GM18508 (cell line): Measurements from ENCODE around the gene ERC2.

Experiments
- ATAC-seq: cut with Tn5 transposase; IDR thresholded peaks from one replicate; pipeline ENCODE4 v1.9.1; 2021; ENCODE audit warnings: moderate number of reproducible peaks; ENCODE audit not compliant: insufficient read depth, unreplicated experiment

The ERC2 gene

DNA sequence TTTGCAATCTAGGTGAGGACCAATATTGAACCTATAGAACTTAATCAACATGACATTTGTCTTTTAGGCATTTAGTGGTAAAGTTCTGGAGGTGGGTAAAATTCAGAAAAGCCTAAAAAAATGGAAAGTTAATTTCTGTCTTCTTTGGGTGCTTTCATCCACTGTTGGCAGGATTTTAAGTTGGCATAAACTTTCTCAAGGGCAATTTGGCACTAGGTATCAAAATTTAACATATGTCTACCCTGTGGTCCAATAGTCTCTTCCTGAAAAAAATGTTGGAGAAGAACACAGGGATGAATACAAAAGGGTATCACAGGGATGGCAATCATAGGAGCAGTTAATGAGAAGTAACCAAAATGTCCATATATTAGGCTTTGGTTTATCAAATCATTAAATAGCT, 754.2 kb downstream of the ERC2 start:
- no peak for ATAC-seq

DNA sequence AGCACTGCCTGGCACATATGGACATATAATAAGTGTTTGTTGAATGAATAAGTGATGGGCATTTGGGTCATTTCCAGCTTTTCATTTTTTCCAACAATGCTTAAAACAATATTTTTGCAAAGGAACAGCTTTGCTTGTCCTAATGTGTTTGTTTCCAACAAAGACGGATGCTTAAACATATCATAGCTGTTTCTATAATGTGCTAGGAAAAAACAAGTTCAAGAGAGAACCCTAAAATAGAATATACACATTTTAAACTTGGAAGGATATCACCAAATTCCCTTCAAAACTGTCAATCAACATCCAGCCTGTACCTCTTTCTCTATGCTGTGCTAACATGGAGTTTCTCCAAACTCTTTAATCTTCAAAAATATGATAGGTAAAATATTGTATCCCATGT, 756.6 kb downstream of the ERC2 start:
- ATAC-seq = no peak

DNA sequence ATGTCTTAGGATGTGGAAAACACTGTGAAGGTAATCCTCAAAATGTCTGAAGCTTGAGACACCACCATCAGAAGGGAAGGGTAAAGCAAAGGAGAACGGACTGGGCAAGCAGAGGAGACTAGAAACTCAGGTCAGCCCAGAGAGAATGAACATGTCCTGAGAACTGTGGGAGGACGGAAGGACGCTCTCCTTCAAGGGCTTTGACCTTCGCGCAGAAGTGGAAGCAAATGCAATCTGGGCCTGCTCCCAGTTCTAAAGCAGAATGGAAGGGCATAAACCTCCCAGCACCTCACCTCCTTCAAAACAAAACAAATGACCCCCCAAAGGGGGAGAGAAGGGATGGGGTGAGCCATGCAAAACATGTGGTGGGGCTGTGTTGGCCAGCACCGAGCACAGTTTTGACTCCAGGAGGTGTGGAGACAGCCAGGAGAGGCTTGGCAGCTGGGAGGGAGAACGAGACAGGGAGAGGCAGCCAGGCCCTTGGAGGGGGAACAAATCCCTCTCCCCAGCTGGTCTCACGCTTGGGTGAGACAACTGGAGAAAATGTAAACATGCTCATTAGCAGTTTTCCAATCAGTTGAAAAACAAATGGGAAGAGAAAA, 758.8 kb downstream of the ERC2 start:
- ATAC-seq = no peak

DNA sequence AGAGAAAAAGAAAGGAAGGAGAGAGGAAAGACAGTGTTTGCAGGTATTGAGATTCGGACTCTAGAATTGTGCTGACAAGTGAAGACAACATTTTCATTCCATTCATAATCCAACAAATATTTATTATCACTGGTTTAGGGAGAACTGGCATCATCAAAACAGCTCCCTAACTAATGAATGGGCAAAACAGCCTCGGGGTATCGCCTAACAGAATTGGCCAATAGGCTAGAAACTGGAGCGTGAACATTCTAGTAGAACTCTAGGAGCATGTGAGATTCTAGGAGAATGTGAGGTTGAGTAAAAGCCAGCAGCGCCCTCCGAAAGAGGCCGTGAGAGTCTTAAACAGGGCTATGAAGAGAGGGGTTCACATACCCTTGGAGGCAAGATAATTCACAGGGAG, 759.3 kb downstream of the ERC2 start:
- ATAC-seq = no peak

DNA sequence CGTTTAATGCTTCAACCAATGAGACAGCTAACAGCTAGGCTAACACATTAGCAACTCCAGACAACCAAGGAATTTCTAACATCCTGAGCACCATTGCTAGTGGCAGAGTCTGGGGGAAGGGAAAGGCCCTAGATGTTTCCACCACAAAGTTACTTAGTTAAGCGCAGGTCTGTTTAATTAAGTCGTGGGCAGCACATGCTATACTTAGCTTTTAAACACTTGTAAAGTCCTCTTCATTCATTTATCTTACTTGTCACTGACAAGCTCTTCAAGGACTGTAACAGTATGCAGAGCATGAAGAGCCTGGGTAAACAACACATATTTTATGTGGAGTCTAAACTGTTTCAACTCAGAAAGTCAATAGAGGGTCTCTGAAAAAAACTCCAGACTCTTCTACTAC, 760.0 kb downstream of the ERC2 start:
- no peak for ATAC-seq

DNA sequence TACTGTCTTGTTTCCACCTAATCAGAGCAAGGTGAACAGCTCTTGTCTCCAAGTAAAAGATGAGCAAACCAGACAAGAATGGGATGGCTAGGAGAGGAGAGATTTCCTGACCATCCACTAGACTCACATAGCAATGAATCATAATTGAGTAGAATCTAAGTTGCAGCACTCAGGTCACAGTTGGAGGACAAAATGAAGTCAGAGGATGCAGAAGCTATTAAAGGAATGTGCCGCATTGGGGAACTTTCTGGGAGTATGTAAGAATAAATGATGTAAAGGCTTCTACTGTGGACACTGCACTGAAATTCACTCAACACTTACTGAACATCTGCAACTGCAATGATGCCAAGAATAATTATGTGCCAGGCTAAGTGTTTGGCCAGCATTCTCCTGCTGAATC, 763.7 kb downstream of the ERC2 start:
- no peak for ATAC-seq

DNA sequence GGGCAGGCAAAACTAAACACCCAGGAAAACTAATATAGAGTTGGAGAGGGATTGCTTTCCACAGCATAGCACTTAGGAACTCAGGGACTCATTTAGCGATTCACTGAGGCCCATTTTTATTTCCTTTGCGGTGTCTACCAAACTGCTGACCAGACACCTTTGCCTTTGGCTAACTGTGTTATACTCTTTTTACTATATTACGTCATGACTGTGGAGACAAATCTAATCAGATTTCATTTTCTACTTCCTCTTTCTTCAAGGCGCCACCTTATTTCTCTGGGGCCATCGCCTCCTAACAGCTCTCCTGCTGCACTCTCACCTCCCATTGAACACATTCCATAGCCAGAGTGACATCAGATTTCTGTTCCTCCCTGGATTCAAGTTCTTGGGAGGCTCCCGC, 765.4 kb downstream of the ERC2 start:
- ATAC-seq = no peak

DNA sequence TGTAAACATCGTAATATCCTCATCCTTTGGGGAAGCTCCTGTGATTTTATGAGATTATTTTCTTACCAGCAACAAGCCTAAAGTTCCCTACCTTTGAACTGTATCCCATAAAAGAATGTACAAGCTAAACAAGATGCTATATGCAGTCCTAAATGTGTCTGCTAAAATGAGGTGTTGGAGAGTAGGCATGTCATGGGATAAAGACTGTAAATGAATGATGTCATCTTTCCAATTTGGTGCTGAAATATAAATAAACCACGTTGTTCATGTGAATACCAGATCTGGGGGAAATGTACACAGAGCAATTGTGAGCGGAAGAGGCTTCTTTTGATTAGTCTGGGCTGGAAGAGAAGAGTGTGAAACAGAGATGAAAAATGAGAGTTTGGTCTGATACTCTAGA, 766.3 kb downstream of the ERC2 start:
- no peak for ATAC-seq

DNA sequence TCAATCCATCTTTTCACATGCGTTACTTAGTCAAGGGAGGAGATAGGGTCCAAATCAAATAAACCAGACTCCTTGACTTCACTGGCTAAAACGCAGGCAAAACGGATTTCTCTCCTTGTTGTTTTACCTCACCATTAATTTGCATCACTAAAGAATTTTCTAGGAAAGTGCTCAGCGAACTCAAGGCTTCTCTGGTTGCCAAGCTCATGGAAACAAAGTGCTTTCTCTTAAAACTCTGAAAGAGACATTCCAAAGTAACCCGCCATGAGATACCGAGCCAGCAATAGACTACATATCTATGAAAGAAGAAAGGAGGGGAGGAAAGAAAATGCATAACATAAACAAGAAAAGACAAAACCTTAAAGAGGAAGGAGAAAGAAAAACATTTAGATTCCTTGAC, 769.4 kb downstream of the ERC2 start:
- ATAC-seq = no peak

DNA sequence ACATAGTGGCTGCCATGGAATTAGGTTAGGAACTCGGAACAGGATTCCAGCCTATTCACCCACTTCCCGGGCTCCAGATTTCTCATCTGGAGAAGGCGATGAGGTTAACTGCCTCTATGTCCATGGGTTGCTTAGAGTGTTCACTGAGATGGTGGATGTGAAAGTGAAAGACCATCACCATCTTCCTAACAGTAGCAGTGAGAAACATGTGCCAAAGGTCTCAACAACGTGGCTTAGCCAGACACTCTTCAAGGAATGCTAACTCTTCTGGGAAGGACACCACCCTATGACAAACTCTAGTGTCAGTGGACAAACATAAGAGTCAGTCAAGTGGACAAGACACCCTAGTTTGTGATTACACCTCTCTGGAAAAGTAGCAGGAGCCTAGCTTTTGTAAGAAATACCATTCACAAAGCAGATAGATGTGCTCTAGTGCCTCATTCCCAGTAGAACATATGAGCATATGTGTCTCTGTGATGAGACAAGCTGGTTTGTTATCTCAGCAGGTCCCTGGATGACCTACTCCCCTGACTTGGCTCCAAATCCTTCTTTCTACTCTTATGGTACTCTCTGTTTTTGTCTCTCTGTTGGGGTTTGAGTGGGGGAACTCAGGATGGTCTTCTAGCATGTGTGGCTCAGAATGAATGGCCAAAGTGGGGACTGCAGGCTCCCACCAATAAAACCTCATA, 770.9 kb downstream of the ERC2 start:
- no peak for ATAC-seq

DNA sequence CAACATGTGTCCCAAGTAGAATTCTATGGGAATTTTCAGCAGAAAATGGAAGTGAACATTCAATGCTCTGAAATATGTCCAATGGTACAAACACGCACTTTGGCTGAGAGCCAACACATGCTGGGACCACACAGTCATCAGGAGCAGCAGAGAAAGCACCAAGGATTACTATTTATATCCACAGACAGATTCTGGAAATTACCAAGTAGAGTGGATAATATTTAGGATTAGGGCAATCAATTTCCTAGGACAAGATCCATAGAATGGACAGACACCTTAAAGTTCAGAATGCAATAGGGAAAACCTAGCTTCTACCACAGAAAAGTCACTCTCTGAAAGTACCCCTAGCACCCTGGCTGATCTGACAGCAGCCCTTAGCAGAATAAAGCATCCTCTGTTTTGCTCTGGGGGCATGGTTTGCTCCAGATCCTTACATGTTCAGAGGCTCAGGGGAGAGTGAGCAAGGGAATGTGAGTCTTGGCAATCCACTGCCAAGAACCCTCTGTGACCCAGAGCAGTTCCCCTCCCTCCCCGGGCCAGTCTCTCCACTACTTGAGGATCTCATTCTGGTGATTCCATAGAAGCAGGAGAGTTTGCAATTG, 775.2 kb downstream of the ERC2 start:
- no peak for ATAC-seq

DNA sequence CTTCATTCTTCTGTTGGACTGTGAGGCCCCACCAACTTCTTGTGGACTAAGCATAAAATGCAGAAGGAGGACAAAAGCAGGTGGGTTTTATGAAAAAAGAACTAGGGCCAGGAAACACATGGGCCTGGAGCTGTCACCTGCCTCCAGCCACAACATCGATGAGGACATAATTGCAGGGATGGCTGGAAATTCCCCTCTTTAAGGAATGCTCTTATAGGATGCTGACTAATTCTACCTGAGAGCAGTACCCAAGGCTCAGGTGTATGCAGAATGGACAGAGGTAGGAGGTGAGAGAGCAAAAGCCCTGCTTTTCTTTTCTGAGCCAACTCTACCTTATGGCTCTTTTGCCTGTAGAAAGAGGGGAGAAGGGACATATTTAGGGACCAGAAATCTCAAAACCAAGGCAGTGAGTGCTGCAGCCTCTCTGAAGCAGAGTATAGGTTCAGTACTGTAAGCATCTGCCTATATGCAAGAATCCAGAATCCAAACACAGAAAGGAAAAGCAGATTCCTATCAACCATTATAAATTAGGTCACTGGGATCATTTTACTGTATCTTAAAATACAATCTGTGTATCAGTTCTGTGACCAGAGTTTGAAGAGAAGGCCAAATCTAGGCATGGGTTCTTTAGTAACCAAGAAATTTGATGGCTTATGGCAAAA, 775.8 kb downstream of the ERC2 start:
- no peak for ATAC-seq

DNA sequence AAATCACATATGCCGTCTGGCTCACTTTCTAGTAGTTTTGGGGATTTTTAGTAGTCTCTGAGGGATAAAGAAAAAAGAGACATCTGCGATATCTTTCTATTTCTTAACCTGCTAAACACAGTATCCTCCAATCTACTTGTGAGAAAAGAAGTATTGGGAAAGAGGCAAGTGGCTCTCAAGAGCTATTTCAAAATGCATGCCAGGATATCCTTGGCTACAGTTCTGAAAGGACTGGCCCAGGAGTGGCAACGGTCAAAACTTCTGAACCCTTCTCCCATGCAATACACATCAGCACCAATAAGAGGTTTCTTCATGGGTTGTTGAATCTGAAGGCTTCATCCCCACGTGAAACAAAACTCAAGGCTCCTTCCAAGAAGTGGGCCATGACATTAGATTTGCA, 777.1 kb downstream of the ERC2 start:
- no peak for ATAC-seq

DNA sequence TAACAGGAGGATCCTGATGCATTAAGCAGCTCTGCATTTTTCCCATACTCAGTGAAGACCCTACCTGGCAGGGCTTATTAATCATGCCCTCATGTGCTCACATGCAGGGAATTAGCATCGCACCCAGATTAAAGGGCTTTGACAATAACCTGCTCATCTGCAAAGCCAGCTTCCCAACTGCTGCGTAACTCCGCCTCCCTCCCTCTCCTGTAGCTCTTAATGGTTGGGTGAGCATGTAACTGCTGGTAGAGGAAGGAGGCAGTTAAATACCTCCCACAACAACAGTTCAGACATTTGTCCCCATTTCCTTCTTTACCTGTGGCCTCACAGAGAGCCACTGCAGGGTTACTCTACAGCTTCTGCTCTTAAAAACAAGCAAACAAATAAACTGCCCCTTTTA, 777.5 kb downstream of the ERC2 start:
- ATAC-seq = peak; percentile 57

DNA sequence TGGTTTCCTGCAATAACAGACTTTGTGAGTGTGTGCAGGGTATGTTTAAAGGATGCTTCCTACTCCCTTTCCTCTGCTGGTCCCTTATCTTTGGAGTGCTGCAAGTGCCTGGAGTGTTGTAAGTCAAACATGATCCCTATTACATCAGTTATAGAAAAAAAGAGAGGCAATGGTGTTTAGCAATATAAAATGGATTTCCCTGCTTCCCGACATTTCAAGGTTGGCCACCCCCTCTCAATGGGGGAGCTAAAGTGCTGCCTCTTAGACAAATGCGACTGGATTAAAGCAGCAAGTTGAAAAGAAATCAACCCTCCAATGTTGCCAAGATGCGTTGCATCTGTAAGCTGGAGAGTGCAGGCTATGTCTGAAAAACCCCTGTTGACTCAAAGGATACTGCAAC, 778.1 kb downstream of the ERC2 start:
- no peak for ATAC-seq

DNA sequence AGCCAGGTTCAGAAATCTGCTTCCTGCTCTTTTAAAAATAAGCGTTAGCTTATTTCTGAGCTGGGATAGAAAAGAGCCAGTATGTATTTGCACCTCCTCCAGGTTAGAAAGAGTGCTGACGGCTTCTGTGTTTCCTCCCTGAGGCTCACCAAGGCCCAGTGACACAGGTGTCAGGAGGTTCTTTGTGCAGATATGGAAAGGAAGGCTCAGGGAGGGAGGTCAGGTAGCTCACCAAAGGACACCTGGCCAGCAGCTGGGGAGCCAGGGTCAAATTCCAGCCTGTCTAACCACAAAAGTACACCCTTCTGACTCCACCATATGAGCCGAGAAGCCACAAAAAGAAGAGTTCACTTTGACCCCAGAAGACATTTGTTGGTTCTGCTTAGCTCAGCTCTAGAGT, 780.1 kb downstream of the ERC2 start:
- ATAC-seq = no peak

DNA sequence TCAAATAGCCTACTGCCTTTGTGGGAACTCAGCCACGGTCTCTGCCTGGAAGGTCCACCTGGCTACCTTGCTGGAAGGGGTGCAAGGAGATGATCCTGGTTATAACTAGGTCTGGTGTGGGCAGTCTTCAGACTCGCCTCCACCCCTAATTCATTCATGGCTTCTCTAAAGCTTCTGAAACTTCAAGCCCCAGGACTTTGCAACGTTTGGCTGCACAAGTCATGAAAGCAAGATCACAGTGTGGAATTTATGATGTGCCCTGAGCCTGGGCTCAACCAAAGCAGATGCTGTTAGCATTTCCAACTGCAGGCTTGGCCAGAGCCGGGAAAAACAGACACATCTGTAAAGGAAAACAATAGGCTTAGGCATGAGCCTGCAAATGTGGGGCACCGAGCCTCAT, 780.7 kb downstream of the ERC2 start:
- no peak for ATAC-seq

DNA sequence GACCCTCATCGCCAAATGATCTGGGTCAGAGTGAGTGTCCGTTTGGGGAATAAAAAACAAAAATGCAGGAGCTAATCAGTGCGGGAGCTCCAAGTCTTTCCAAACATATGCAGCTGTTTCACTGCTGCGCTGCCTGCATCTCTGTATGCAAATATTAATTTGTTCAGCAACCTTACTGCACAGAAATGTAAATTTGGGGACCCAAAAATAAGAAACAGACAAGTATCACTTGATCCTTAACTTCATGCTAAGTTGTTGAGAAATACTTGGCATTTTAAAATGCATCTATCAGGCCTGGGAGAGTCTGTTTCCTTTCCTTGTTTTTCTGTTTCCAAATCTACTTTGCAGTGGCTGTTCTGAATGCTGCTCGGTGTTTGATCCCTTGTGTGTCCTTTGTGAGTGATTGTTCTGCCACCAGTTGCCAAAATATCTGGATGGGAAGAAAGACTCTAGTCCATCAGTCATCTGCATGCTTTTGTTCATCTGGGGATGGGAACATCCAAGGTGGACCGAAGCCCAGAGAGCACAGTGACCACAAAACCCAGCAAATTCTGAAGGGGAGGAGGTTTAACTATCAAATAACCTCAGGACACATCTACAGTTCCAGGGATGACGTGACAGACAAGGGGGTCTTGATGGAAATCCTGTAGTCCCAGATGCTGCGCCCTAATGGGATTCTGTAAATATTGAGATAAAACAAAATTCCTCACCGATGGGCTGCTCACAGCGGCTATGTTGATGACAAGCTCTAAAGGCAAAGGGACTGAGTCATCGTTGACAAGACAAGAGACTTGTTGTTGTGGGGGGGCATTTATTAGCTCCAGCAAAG, 781.6 kb downstream of the ERC2 start:
- ATAC-seq = no peak

DNA sequence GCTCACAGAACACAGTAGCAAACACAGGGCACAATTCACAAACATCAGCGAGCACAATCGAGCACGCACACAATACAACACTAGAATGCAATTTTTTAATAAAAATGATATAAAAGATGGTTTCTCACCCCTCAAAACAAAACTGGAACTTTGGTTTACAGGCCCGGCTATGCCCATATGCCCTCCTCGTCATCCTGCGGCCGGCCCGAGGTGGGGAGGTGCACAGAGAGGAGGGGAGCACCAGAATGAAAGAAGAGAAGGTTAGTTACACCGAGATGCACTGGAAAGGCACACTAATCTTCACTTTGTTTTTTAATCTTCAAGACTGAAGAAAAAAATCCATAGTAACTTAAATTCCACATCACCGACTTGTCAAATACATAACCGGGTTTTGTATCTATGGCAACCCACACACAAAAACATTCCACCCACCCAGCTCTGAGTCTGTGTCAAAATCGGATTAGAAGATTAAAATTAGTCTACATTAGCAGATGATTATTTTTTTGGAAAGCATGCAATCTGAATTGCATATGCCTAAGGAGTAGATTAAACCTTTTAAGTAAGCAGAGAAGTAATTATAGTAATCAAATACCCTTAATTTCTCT, 784.5 kb downstream of the ERC2 start:
- ATAC-seq = no peak

DNA sequence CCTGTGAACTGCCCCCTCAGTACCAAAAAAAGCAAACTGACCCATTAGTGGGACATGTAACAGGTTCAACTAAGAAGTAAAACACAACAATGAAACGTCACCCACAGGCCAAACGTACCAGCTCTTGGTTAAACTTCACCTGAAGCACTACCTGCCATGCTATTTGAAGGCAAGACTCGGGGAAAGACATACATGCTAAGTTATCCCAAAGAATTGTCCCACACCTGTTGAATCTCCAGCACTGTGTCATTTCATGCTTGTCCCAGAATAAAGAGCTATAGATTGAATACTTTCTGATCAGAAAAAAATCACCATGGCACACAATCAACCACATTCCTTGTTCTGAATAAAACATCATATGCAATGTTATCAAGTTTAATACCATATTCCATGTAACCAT, 785.8 kb downstream of the ERC2 start:
- no peak for ATAC-seq
